GM18498 (cell line): Measurements from ENCODE around the gene PHPT1.
"Not testable (repeated sequence)": the region's sequence is repeated elsewhere in the genome, so short reads cannot be mapped to it uniquely, and the experiment has no call there.

ENCODE experiments used
- ATAC-seq: cut with Tn5 transposase; IDR thresholded peaks from one replicate; pipeline ENCODE4 v1.9.1; 2021; ENCODE audit warnings: mild to moderate bottlenecking, moderate library complexity; ENCODE audit not compliant: unreplicated experiment

The PHPT1 gene

DNA sequence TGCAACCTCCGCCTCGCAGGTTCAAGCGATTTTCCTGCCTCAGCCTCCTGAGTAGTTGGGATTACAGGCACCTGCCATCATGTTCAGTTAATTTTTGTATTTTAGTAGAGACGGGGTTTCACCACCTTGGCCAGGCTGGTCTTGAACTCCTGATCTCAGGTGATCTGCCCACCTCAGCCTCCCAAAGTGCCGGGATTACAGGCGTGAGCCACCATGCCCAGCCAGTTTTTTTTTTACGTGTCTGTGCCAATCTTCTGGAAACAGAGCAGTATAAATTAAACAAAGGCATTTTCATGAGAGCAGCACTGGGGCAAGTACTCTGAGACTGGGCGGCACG lies 33.7 kb downstream of the PHPT1 start:
- not testable (repeated sequence) for ATAC-seq

DNA sequence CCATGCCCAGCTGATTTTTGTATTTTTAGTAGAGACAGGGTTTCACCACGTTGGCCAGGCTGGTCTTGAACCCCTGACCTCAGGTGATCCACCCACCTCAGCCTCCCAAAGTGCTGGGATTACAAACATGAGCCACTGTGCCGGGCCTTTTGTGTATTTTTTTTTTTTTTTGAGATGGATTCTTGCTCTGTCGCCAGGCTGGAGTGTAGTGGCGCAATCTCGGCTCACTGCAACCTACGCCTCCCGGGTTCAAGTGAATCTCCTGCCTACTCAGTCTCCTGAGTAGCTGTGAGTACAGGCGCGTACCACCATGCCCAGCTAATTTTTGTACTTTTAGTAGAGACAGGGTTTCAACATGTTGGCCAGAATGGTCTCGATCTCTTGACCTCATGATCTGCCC lies 34.5 kb downstream of the PHPT1 start:
- not testable (repeated sequence) for ATAC-seq

DNA sequence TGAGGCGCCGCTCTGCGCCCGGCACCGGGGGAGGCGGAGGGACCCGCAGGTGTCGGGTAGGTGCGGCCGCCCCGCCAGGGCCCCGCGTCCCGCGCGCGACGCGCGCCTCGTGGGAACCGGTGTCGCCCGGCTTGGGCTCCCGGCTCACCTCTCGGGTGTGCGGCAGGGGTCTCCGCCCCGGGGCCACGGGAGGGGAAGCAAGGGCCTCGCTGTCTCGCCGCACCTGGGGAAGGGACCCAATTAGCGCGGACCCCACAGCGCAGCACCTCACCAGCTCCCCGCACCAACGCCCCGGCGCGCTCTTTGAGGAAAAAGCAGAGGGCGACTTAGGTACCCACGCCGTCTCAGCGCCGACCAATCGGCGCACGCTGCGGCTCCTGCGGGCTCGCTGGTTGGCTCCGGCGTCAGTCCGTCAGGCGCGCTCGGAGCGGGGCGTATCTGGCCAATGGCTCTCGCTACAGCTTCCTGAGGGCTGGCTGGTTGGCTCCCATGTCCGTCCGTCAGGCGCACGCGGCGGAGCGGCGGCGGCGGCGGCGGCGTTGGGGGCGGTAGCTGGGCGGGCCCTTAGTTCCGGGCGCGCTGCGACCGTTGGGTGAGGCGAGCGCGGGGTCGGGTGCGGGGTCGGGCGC lies 36.9 kb downstream of the PHPT1 start, which contains the start of gene TRAF2:
TSS of gene TRAF2 (plus strand) at position 567 of the 629 bp plus-strand sequence. CDS start 12,225 bp downstream, outside the sequence.
- peak; percentile 87 for ATAC-seq

DNA sequence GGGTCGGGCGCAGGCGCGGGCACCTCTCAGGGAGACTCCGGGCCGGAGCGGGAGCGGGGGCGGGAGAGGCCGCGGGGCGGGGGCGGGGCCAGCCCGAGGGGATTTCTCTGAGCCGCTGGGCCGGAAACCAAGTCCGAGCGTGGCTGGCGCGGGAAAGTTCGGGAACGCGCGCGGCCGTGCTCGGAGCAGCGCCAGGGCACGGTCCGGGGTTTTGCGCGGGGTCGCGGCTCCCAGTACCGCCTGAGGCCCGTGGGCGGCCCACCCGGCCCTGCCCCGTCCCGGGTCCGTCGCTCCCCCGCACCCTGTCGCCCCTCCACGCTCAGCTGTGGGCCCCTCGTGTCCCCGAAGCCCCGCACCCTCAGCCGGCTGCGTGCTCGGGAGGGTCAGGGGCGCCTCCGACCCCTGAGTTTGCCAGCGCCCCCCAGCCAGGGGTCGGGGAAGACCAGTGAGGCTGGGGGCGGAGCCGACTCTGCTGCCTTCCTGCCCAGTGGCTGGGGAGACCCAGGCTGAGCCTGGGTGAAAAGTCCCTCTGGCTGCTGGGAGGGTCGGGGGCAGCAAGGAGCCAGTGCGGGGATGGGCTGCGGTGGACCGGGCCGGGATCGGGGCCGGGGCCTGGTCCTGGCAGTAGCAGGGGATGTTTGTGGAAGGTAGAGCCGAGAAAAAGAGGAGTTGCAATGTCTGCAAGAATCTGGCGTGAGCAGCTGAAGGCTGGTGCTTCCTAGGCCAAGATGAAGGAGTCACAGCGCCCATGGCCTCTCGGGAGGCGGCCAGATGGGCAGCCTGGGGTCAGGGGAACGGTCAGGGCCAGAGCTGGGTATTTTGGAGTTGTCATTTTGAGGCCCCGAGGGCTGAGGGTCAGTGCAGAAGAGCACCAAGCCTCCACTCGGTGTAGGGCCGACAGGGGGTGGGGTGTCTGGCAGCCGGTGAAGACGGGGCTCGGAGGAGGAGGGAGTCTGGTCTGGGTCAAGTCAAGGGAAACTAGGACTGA lies 37.7 kb downstream of the PHPT1 start:
- ATAC-seq, result peak; percentile 17

DNA sequence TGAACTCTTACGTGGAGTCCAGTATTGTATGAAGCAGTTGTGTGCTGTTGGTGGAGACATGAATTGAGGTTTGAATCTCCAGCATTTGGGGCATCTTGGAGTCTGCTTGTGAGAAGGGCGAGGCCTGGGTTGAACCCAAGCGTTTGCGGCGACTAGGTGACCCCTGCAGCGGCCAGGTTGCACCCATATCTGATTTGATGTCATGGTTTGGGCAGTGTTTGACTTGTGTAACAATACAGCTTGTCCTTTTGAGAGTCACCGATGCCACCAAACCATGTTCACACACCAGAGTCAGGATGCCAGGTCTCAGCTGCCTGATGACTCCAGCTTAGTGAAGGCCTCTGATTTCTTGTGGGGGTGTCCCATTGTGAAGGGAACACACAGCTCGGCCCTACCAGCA lies 39.2 kb downstream of the PHPT1 start:
- no peak for ATAC-seq

DNA sequence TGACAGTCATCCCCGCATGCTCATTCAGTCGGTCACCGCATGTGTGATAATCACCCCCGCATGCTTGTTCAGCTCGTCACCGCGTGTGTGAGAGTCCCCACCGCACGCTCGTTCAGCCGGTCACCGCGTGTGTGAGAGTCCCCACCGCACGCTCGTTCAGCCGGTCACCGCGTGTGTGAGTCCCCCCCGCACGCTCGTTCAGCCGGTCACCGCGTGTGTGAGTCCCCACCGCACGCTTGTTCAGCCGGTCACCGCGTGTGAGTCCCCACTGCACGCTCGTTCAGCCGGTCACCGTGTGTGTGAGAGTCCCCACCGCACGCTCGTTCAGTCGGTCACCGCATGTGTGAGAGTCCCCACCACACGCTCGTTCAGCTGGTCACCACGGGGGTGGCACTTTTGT lies 40.6 kb downstream of the PHPT1 start:
- ATAC-seq, result no peak

DNA sequence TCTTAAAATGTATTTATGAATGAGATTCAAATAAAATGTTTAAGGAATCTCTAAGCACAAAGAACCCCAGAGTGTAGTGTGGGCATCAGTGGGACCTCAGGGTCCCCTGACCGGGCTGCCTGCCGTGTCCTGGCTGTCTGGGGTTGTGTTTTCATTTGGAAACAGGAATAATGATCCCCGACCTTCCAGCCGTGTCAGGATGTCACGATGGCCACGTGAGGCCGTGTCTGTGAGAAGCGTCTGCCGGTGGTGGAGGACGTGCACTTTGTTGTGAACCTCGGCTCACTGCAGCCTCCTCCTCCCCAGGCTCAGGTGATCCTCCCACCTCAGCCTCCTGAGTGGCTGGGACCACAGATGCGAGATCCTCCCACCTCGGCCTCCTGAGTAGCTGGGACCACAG lies 41.5 kb downstream of the PHPT1 start:
- ATAC-seq, result no peak

DNA sequence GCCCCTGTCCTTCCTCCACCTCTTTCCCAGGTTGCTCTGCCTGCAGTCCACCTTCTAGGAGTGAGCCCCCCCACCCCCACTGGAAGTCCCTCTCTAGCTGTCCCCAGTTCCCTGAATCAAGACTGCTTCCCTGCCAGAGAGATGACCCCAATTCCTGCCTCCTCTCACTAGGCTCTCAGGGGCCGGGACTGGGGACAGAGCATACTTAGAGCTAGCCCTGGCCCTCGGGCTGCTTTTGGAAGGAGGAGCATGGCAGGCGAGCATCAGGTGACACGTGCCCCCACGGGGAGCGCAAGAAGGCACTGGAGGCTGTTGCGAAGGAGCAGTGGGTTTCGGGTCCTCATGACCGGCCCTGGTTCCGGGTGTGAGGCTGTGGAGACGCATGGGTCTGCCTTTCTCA lies 46.8 kb downstream of the PHPT1 start:
- ATAC-seq, result no peak

DNA sequence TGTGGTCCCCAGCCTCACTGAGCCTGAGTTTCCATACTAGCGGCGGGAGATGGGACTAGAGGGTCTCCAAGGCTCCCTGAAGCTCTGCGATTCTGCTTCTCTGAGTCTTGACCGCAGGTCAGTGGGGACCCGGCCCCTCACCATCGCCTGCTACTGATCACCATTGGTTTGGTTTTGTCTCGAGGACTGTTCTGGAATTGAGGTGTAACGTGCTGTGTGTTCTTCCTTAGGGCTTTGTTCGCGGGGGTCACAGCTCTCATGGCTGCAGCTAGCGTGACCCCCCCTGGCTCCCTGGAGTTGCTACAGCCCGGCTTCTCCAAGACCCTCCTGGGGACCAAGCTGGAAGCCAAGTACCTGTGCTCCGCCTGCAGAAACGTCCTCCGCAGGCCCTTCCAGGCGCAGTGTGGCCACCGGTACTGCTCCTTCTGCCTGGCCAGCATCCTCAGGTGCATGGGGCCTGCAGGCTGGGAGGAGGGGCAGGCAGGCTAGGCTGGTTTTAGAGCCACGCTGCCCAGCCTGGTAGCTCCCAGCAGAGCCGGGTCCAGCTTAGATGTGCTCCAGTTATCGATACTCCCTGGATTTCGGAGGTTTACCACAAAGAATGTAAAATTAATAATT lies 49.4 kb downstream of the PHPT1 start:
- no peak for ATAC-seq

DNA sequence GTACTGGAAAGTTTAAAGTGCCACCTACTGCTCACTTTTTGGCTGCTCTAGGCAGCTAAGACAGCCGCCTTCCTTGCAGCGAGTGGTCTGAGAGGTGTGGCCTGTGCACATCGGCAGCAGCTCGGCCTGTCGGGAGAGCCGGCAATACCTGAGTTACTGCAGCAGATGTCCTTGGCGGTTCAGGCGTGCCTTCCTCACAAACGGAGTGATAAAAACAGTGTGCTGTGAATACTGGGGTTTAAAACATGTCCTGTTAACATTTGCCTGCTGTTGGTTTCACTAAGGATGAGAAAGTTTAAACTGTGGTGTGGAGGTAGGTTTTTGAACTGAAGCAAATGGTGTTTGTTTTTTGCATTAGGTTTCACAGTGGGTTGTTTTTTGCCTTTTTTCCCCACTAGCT lies 50.0 kb downstream of the PHPT1 start:
- ATAC-seq, result no peak

DNA sequence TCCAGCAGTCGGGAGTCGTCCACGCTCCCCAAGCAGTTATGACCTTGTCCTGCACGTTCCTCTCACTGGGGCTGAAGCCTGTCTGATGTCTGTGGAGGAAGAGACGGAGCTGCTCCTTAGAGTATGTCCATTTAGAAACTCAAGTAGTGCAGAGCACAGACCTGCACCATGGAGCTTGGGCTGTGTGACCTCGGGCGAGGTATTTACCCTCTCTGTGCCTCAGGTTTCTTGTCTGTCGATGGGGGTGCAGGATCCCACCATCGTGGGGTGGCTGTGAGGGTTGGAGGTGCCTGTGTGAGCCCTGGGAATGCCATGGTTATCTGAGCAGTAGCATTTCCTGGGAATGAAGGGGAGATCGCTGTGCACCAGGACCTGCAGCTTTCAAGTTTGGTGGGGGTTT lies 51.3 kb downstream of the PHPT1 start:
- ATAC-seq, result no peak
